CD1c-positive myeloid dendritic cell (primary cell): ENCODE measurements around the gene ZNF442.
A peak's percentile ranks its signal among the peaks of the same experiment; 100 is the strongest.
"Not testable (repeated sequence)": the region's sequence is repeated elsewhere in the genome, so short reads cannot be mapped to it uniquely, and the experiment has no call there.

Source experiments
- DNase-seq: peaks from one replicate; pipeline ENCODE4 v3.0.0-alpha.2; 2016; ENCODE audit errors: extremely low spot score

ZNF442 gene

GRCh38 chr19:12365236-12366162, at the start of gene ZNF442:
ZNF442 (minus strand) TSS chr19:12365683; CDS start chr19:12363631, 2,052 bp downstream.
- DNase-seq, result peak; percentile 92

GRCh38 chr19:12411893-12412292, 46.4 kb upstream of the ZNF442 start:
- no peak for DNase-seq

GRCh38 chr19:12400633-12401502, 35.4 kb upstream of the ZNF442 start, which contains the start of gene ZNF799:
ZNF799 (minus strand) TSS chr19:12401271; CDS start chr19:12401070, 201 bp downstream.
- peak; percentile 92 for DNase-seq

GRCh38 chr19:12399901-12400632, 34.6 kb upstream of the ZNF442 start:
- peak; percentile 51 for DNase-seq

GRCh38 chr19:12391148-12391547, 25.7 kb upstream of the ZNF442 start:
- not testable (repeated sequence) for DNase-seq

GRCh38 chr19:12386365-12386764, 20.9 kb upstream of the ZNF442 start:
- not testable (repeated sequence) for DNase-seq

GRCh38 chr19:12380444-12380737, 14.9 kb upstream of the ZNF442 start:
- no peak for DNase-seq

GRCh38 chr19:12379732-12380443, 14.4 kb upstream of the ZNF442 start:
- DNase-seq, result no peak

- DNase-seq, result no peak
Measured at GRCh38 chr19:12374026-12374425, 8.5 kb upstream of the ZNF442 start.

GRCh38 chr19:12364391-12365235, 870 bp downstream of the ZNF442 start:
- DNase-seq, result no peak

GRCh38 chr19:12362236-12362635, 3.2 kb downstream of the ZNF442 start:
- DNase-seq, result not testable (repeated sequence)

GRCh38 chr19:12353375-12353774, 12.1 kb downstream of the ZNF442 start:
- DNase-seq, result no peak

- DNase-seq, result no peak
Measured at GRCh38 chr19:12350890-12351197, 14.6 kb downstream of the ZNF442 start.

GRCh38 chr19:12350185-12350889, 15.1 kb downstream of the ZNF442 start:
- no peak for DNase-seq

GRCh38 chr19:12346896-12347295, 18.6 kb downstream of the ZNF442 start:
- peak; percentile 15 for DNase-seq

- DNase-seq, result no peak
Measured at GRCh38 chr19:12345197-12345596, 20.3 kb downstream of the ZNF442 start.

- DNase-seq, result peak; percentile 97
Measured at GRCh38 chr19:12333162-12334159, 32.0 kb downstream of the ZNF442 start, which contains the start of gene ZNF563. ZNF563 (minus strand) TSS chr19:12333633; CDS start chr19:12333482, 151 bp downstream.

- DNase-seq, result peak; percentile 48
Measured at GRCh38 chr19:12331211-12331941, 34.1 kb downstream of the ZNF442 start.
